GM06990 (cell line): Measurements from ENCODE around the gene ZDHHC18.
A peak's percentile ranks its signal among the peaks of the same experiment; 100 is the strongest.

Source experiments
- DNase-seq: peaks from one replicate; pipeline ENCODE4 v3.0.0-alpha.2; 2011; ENCODE audit not compliant: insufficient read length; ENCODE audit errors: extremely low read depth
- H3K27me3 ChIP-seq: replicated peaks from 2 replicates; pipeline ENCODE4 v1.6.0; 2011; ENCODE audit warnings: low read length; ENCODE audit not compliant: control insufficient read depth, insufficient read depth
- H3K36me3 ChIP-seq: 2 replicates; pipeline ENCODE4 v1.5.1; 2011; ENCODE audit warnings: low read length; ENCODE audit not compliant: control insufficient read depth, insufficient read depth
- H3K4me3 ChIP-seq: replicated peaks from 2 replicates; pipeline ENCODE4 v1.5.1; 2011; ENCODE audit warnings: low read depth, mild to moderate bottlenecking, control low read depth, low read length
- TF ChIP-seq, protein P1 (sequence below): IDR thresholded peaks from 2 replicates; pipeline ENCODE4 v1.5.1; 2011; ENCODE audit warnings: low read length, control low read depth, mild to moderate bottlenecking, inconsistent platforms; ENCODE audit not compliant: insufficient read depth, poor library complexity, severe bottlenecking

The ZDHHC18 gene

DNA sequence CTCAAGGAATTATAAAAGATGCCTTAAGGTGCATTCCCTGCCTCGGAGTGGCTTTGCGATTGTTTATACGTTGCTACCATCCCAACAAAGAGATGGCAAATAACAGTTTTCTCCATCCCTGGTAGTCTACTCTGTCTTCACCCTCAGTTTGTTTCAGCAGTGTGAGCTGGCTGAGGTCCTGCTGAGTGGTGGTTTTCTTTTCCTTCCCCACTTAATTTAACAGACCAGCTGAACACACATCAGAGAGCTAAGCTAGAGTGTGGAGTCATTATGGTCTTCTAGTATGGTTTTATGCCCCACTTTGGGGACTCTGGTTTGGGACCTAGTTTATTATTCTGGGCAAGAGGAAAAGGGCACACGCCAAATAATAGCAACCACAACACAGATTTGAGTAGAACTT lies 36.6 kb upstream of the ZDHHC18 start:
- no peaks in the 10 kb centered on the region for H3K27me3 ChIP-seq
- no peak for DNase-seq
- no peak overlapping the region for H3K4me3 ChIP-seq
- TF ChIP-seq, protein P1, sequence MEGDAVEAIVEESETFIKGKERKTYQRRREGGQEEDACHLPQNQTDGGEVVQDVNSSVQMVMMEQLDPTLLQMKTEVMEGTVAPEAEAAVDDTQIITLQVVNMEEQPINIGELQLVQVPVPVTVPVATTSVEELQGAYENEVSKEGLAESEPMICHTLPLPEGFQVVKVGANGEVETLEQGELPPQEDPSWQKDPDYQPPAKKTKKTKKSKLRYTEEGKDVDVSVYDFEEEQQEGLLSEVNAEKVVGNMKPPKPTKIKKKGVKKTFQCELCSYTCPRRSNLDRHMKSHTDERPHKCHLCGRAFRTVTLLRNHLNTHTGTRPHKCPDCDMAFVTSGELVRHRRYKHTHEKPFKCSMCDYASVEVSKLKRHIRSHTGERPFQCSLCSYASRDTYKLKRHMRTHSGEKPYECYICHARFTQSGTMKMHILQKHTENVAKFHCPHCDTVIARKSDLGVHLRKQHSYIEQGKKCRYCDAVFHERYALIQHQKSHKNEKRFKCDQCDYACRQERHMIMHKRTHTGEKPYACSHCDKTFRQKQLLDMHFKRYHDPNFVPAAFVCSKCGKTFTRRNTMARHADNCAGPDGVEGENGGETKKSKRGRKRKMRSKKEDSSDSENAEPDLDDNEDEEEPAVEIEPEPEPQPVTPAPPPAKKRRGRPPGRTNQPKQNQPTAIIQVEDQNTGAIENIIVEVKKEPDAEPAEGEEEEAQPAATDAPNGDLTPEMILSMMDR, result no peak
- peaks cover 13% of the 10 kb centered on the region for H3K36me3 ChIP-seq

DNA sequence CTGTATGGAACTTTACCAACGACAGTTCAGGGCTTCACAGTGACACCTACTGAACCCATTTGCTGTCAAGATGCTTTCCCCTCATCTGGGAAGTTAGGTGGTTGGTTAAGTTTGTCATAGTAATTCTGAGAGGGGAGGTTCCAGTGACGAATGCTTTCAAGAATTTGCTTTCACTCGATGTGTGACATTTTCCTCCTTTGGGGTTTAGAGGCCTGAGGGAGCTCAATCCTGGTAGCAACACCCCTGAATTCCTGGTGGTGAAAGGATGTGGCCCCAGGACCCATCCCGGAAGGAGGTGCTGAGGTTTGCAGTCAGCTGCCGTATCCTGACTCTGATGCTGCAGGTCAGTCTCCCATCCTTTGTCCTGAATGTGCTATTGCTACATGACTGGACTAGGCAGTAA lies 35.9 kb upstream of the ZDHHC18 start:
- DNase-seq, result no peak
- Histone ChIP-seq H3K4me3 (peak overlapping the region; percentile 22; the same call in 1 of the 2 replicates), H3K27me3 (no peaks in the 10 kb centered on the region), H3K36me3 (peaks cover 15% of the 10 kb centered on the region)
- TF ChIP-seq, protein P1, result no peak

DNA sequence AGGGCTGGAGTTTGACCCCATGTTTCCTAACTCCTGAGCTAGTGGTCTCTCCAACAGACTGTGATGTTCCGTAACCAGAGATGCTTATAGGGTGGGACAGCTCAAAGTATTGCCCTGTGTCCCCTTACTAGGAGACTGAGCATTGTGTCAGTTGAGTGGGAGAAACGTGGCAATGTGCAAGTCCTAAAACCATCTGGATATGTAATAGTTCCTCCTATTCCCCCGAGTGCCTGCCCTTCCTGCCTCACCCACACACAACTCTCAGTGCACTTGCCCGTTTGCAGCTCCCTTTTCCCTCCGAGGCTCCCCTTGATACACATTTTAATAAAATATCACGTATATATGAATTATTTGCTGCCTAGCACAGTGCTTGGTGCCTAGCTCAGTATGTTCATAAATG lies 35.3 kb upstream of the ZDHHC18 start:
- H3K27me3 ChIP-seq, result no peaks in the 10 kb centered on the region
- no peak for DNase-seq
- H3K4me3 ChIP-seq, result no peak overlapping the region
- TF ChIP-seq, protein P1, result no peak
- H3K36me3 ChIP-seq, result peaks cover 15% of the 10 kb centered on the region

DNA sequence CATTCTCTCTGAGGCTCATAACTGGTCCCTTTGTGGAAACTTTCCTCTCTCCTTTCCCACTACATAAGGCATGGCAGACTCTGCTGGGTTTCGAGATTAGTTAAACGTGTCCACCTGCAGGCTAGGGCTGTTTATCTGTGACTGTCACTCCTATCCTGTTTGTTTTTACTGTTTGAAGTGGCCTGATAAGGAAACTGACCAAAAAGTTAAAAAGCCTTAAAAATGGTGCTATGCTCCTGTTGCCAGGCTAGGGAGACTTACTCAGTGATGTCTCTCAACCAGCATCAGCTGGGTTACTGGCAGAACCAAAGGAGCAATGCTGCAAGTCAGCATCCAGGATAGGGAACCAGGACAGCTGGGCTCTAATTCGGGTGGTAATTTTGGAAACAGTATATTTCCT lies 34.9 kb upstream of the ZDHHC18 start:
- peaks cover 16% of the 10 kb centered on the region for H3K36me3 ChIP-seq
- TF ChIP-seq, protein P1, result no peak
- DNase-seq, result no peak
- no peaks in the 10 kb centered on the region for H3K27me3 ChIP-seq
- H3K4me3 ChIP-seq, result no peak overlapping the region

DNA sequence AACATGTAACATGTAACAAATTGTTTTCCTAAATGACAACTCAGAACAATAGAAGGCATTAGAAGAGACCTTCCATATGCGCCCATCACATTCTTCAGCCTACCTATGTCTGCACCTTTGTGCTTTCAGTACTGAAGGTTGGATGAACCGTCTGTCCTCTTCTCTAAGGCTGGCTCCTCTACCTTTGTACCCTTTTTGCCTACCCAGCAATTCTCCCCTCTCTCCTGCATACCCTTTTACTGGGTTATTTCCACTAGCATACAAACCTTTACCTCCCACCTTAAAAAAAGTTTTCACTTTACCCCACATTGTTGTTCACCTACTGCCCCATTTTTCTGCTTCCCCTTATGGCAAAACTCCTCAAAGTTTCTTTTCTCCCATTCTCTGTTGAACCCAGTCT lies 33.6 kb upstream of the ZDHHC18 start:
- Histone ChIP-seq H3K36me3 (peaks cover 16% of the 10 kb centered on the region), H3K4me3 (no peak overlapping the region), H3K27me3 (no peaks in the 10 kb centered on the region)
- TF ChIP-seq, protein P1, result no peak
- no peak for DNase-seq

DNA sequence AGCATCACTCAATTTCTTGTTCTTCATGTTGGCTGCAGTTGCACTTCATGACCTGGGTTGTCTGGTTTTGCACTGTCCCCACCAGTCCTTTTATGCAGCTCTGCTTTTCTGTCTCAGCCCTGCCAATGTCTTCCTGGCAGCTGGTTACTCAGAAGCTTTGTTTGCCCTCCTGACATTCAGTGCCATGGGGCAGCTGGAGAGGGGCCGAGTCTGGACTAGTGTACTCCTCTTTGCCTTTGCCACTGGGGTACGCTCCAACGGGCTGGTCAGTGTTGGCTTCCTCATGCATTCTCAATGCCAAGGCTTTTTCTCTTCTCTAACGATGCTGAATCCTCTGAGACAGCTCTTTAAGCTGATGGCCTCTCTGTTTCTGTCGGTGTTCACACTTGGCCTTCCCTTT lies 32.1 kb upstream of the ZDHHC18 start:
- DNase-seq, result no peak
- H3K27me3 ChIP-seq, result no peaks in the 10 kb centered on the region
- H3K4me3 ChIP-seq, result no peak overlapping the region
- TF ChIP-seq, protein P1, result no peak
- peaks cover 16% of the 10 kb centered on the region for H3K36me3 ChIP-seq
